Right lobe of liver (tissue), 4 donors: ENCODE results near the gene JMJD8.

Source experiments
- CTCF ChIP-seq, 4 donors: fragments of 200-600 bp in 3 of 4; fragments of 450-650 bp in 1 of 4; IDR thresholded peaks; one replicate each; pipeline versions ENCODE4 v1.5.1 to v1.8.0; 2016 to 2022; ENCODE audit warnings: antibody characterized with exemption in 4 of 4, mild to moderate bottlenecking in 2 of 4
- POLR2A ChIP-seq: fragments of 450-650 bp; IDR thresholded peaks from one replicate; pipeline ENCODE4 v1.6.1; 2017; ENCODE audit warnings: antibody characterized with exemption, mild to moderate bottlenecking
- donor health status: DM: no; HTN: no; CAD: no.
- donor health status: DM: no; HTN: no; CAD: no.
- donor health status: DM: no; HTN: yes; CAD: no.

DNA sequence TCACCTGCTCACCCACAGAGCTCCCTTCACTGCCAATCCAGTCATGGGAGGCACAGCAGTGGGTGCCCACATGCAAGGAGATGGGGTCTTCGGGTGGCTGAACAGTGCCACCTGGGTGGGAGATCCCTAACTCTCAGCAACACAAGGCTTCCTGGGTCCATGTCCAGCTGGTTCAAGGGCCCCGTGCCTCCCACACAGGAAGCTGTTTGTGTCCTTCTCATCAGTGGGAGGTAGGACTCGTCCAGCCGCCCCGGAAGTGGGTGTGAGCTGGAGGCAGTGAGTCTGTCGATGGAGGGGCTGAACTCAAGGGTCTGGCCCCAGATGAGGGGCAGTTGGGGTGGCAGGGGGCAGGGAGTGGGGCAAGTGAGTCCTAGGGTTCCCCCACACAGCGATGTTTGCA, 19.9 kb upstream of the JMJD8 start:
- TF ChIP-seq CTCF (IDR thresholded peaks at IDR 0.05): no peak
- no peak for TF ChIP-seq POLR2A
